Fibroblast of mammary gland (primary cell): ENCODE results near the gene GOLPH3.

Source experiments
- DNase-seq: peaks from one replicate; pipeline ENCODE4 v3.0.0-alpha.2; 2010; ENCODE audit warnings: low read depth
- H3K4me3 ChIP-seq: 2 replicates; pipeline ENCODE4 v1.5.1; 2011; ENCODE audit warnings: low read depth, mild to moderate bottlenecking, low read length, moderate library complexity; ENCODE audit not compliant: control insufficient read depth
- TF ChIP-seq, protein P1 (sequence below): conservative IDR thresholded peaks from 2 replicates; pipeline ENCODE4 v1.5.1; 2011; ENCODE audit warnings: low read depth, low read length, inconsistent platforms; ENCODE audit not compliant: control insufficient read depth, insufficient read depth

Gene GOLPH3

GRCh38 chr5:32150366-32150765 is 23.8 kb downstream of the GOLPH3 start:
- no peak for DNase-seq
- no peak overlapping the region for H3K4me3 ChIP-seq
- TF ChIP-seq, protein P1, sequence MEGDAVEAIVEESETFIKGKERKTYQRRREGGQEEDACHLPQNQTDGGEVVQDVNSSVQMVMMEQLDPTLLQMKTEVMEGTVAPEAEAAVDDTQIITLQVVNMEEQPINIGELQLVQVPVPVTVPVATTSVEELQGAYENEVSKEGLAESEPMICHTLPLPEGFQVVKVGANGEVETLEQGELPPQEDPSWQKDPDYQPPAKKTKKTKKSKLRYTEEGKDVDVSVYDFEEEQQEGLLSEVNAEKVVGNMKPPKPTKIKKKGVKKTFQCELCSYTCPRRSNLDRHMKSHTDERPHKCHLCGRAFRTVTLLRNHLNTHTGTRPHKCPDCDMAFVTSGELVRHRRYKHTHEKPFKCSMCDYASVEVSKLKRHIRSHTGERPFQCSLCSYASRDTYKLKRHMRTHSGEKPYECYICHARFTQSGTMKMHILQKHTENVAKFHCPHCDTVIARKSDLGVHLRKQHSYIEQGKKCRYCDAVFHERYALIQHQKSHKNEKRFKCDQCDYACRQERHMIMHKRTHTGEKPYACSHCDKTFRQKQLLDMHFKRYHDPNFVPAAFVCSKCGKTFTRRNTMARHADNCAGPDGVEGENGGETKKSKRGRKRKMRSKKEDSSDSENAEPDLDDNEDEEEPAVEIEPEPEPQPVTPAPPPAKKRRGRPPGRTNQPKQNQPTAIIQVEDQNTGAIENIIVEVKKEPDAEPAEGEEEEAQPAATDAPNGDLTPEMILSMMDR: no peak

- DNase-seq: no peak
- TF ChIP-seq, protein P1: no peak
- H3K4me3 ChIP-seq: no peak overlapping the region
Observed at GRCh38 chr5:32147959-32148358, 26.2 kb downstream of the GOLPH3 start.

GRCh38 chr5:32147236-32147635 is 26.9 kb downstream of the GOLPH3 start:
- no peak for DNase-seq
- H3K4me3 ChIP-seq: no peak overlapping the region
- TF ChIP-seq, protein P1: no peak

GRCh38 chr5:32145378-32145777 is 28.7 kb downstream of the GOLPH3 start:
- TF ChIP-seq, protein P1: no peak
- no peak overlapping the region for H3K4me3 ChIP-seq
- no peak for DNase-seq

GRCh38 chr5:32144378-32145207 is 29.5 kb downstream of the GOLPH3 start:
- TF ChIP-seq, protein P1: no peak
- DNase-seq: no peak
- no peak overlapping the region for H3K4me3 ChIP-seq

GRCh38 chr5:32143617-32144377 is 30.3 kb downstream of the GOLPH3 start:
- TF ChIP-seq, protein P1: no peak
- H3K4me3 ChIP-seq: no peak overlapping the region
- peak; percentile 27 for DNase-seq
